HG03439 (cell line): ENCODE results near the gene NOS3.
A peak's percentile ranks its signal among the peaks of the same experiment; 100 is the strongest.
"Not testable (repeated sequence)": the region's sequence is repeated elsewhere in the genome, so short reads cannot be mapped to it uniquely, and the experiment has no call there.

ENCODE experiments used
- ATAC-seq: cut with Tn5 transposase; IDR thresholded peaks from one replicate; pipeline ENCODE4 v1.9.1; 2021; ENCODE audit warnings: mild to moderate bottlenecking, moderate library complexity; ENCODE audit not compliant: unreplicated experiment

NOS3 gene

DNA sequence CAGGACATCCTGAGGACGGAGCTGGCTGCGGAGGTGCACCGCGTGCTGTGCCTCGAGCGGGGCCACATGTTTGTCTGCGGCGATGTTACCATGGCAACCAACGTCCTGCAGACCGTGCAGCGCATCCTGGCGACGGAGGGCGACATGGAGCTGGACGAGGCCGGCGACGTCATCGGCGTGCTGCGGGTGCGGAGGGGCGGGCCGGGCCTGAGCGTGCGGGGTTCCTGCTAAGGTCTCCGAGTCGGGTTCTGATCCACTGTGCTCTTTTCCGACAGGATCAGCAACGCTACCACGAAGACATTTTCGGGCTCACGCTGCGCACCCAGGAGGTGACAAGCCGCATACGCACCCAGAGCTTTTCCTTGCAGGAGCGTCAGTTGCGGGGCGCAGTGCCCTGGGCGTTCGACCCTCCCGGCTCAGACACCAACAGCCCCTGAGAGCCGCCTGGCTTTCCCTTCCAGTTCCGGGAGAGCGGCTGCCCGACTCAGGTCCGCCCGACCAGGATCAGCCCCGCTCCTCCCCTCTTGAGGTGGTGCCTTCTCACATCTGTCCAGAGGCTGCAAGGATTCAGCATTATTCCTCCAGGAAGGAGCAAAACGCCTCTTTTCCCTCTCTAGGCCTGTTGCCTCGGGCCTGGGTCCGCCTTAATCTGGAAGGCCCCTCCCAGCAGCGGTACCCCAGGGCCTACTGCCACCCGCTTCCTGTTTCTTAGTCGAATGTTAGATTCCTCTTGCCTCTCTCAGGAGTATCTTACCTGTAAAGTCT is 23.1 kb downstream of the NOS3 start:
- no peak for ATAC-seq

DNA sequence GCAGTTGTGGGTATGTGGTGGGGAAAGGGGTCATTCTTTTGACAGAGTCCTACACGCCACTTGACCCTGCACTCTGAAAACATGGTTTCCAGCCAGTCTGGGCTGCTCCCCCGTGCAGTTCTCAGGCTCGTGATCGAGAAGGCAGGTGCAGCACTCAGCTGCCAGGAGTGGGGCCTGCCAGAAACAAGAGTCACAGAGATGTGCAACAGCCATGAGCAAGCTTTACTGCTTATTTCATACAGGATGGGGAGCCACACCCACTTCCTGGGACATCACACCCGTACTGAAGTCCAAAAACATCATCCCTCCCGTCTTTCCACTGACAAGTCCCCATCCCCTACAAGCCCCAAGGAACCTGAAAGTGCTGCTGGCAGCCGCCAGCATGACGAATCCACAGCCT is 24.1 kb downstream of the NOS3 start:
- no peak for ATAC-seq

DNA sequence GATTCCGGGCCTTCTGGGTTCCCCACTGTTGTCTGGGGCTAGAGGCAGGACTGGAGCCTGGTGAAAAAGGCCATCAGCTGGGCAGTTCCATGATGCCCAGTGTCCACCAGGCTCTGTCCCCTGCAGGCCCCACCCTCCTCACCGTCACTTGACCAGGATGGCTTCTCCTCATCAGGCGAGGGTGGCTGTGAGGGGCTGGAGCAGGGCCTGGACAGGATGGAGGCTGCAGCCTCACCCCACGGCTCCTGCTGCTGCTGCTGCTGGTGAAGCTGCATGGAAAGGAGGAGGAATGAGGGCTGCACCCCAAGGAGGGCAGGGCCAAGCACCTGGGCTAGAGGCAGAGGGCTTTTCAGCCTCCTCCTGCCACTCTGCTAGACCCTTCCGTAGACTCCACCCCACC is 25.1 kb downstream of the NOS3 start:
- no peak for ATAC-seq

DNA sequence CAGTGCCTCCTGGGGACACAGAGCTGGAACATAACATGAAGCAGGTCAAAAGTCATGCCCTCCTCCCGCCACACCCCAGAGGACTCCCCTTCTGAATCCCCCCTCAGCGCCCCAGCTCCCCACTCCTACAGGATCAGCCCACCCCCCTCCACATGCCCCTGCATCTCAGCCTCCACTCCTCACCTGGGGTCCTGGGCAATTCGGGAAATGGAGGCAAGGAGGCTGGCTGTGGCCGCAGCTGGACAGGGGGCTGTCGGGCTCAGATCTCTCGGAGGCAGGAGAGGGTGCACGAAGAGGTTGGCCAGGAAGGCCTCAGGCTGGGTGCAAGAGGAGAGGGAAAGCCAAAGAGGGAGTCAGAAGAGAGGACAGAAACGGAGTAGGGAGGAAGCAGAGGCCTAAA is 25.7 kb downstream of the NOS3 start:
- no peak for ATAC-seq

DNA sequence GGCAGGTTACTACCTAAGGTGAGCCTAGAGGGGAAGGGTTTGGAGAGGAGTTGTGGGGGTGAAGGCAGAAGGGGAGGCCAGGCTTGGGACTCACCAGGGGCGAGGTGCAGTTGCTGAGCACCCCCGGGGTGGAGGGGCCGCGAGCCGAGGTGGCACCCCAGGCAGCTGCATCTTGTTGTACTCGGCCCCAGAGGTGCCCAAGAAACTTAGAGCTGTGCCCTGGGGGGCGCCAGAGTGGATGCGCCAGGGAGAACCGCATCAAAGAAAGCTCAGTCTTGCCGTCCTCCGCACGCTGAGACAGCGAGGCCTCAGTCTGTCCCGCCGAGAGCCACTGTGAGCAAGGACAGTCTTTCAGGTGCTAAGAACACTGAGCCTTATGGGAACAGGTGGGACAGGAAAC is 26.1 kb downstream of the NOS3 start:
- ATAC-seq = no peak

DNA sequence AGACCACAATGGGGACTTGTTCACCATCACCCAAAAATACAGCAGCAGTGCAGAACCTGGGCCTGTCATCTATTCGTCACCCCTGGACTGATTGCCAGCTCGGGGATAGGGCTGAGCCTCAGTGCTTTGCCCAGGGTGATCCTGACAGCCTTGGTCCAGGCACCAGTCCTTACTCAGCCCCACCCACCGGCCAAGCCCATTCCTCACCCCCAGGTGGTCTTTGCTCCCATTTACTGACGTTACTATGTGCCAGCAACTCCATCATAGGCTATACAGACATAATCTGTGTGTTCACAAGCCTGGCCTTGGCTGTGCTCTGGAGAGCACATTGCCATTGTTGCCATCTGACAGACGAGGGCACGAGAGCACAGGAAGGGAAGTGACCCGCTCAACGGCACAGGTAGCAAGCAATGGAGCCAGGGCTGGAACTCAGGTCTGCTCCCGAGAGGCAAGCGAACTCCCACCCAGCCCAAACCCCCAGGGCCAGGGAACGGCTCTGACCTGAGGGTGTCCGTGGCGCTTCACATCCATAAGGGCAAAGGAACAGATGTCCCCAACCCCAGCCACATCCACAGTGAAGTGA is 26.6 kb downstream of the NOS3 start:
- no peak for ATAC-seq

DNA sequence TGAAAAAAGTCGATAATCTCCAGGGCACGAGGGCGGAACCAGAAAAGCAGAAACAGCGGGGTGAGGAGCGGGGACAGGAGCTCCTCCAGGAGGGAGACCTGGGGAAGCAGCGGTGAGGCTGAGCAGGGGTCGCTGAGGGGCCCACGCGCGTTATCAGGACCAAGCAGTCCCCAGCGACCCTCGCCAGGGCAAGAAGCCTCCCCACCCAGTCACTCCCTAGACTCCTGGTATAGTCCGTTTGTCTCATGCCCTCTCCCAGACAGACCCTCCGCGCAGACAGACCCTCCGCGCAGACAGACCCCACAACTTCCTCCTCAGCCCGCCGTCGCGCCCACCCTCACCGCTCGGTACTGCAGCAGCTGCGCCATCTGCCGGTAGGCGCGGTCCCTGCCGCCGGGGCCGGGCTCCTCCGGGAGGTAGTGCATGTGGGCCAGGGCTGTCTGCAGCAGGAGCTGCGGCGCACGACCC is 27.2 kb downstream of the NOS3 start:
- peak; percentile 46 for ATAC-seq

DNA sequence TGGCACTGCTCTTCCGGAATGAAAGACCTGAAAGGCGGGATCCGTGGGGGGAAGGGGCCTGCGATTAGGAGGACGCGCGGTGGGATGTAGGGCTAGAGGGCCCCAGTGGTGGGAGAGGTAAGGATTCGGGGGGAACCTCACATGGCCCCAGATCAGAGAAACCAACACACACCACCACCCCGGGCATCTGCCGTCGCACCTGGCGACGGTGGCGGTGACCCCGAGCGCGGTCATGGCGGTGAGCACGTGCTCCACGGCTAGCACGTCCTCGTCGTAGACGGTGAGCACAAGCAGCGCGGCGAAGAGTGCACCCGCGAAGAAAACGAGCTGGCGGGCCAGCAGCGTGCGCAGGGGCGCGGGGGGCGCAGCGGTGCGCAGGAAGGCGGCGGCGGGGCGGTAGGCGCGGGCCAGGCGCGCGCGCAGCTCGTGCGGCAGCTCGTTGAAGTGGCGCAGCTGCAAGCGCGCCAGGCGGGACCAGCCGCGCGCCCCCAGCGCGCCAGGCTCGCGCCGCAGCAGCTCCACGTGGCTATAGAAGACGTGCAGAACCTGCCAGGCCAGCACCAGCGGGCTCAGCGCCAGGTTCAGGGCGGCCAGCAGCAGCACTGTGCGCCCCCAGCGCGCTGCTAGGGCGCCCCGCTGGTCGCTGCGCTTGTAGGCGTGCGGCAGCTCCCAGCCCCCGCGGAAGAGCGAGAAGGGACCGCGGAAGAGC is 27.8 kb downstream of the NOS3 start:
- ATAC-seq = no peak

DNA sequence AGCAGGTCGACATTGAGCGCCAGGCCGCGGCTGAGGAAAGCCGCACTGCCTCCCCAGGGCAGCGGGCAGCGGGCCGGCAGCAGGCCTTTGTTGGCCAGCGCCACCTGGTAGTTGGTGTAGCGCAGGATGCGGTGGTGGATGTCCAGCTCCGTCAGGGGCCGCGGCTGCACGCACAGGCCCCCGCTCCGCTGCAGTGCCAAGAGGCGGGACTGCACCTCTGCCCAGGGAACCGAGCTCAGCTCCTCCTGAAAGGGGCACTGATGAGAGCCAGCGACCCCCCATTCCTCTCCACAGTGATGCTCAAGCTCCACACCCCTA is 28.3 kb downstream of the NOS3 start:
- ATAC-seq = no peak

DNA sequence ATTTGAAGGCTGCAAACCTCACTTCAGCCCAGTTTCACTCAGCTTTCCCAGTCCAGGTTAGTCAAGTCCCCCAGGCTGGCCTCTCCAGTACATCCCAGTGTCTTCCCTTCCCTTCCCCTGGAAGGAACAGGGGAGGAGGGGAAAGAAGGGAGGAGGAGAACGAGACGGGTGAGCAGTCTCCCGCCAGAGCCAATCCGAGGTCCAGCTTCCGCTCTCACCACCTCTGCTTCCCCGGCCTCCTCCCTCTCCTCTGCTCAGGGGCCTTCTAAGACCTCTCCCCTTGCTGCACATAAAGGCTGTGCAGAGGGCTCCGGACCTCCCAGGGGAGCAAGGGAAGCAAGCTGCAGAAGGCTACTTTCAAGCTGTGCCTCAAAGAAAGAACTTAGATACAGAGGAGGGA is 29.4 kb downstream of the NOS3 start:
- no peak for ATAC-seq

DNA sequence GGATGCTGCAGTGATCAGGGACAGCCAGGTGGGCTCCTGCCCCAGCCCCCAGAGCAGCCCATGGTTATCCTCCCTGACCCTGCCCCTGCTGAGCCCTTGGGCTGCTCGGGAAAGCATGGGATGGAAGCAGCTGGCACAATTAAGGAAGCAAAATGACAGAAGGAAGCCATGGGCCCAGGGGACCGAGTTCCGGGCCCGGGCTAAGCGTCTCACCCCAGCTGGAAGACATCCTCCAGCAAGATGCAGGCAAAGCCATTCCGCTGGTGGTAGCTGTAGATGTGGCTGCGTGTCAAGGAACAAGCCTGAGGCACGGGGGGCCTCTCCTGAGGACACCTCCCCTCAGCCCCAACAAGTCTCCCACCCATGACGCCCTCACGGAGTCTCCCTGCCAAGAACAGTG is 32.4 kb downstream of the NOS3 start:
- ATAC-seq = no peak

DNA sequence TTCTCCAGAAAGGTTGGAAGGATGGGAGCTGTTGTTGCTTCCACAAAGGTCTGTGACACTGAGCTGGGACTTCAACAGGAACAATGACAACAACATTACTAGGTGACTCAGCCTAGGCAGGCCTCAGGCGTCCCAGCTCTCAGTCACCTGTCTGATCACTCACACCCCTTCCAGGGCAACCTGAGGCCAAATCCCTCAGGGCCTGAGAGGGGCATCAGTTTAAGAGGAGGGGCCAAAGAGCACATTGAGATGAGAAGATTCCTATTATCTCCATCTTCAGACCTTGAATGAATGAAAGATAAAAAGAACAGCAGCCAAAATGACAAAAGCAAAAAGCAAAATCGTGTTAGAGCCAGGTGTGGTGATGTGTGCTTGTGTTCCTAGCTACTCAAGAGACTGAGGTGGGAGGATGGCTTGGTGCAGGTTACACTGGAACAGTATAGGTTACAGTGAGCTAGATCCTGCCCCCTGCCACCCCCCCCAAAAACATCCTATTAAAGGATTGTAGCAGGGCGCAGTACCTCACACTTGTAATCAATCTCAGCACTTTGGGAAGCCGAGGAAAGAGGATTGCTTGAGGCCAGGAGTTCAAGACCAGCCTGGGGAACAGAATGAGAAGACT is 33.7 kb downstream of the NOS3 start, which contains the start of gene ATG9B:
Gene ATG9B, minus strand, starts transcription at position 60 of the 622 bp plus-strand sequence. CDS start 71 bp downstream, outside the sequence.
- no peak for ATAC-seq

DNA sequence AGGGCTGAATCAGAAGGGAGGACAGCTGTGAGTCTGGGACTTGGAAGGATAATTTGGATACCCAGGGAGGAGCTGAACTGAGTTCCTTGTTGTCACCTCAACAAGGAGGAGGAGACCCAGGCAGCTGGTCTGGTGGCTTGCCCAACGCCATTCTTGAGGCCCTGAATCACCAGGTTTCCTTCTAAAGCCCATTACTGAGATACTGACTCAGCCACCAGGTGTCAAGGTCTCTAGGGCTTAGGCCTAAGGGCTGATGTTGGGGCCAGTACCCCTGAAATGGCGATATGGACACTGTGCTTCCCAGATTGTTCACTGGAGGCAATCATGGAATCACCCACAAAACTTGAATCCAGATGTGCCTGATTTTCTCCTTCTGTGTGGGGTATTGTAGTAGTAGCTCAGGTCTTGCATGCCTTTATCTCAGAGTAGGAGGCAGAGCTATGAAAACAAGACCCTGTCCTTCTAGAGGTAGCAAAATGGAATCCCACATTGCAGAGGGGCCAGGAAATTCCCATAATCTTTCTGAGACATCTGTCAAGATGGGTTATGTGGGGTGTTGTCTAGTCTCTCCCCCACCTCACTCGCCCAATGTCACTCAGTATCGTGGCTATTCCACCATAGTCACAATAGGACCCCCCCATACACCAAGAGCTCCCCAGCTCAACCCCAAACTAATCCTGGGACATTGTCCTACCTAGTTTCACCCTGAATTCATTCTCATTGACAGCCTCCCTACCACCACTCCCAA is 35.3 kb downstream of the NOS3 start:
- no peak for ATAC-seq

DNA sequence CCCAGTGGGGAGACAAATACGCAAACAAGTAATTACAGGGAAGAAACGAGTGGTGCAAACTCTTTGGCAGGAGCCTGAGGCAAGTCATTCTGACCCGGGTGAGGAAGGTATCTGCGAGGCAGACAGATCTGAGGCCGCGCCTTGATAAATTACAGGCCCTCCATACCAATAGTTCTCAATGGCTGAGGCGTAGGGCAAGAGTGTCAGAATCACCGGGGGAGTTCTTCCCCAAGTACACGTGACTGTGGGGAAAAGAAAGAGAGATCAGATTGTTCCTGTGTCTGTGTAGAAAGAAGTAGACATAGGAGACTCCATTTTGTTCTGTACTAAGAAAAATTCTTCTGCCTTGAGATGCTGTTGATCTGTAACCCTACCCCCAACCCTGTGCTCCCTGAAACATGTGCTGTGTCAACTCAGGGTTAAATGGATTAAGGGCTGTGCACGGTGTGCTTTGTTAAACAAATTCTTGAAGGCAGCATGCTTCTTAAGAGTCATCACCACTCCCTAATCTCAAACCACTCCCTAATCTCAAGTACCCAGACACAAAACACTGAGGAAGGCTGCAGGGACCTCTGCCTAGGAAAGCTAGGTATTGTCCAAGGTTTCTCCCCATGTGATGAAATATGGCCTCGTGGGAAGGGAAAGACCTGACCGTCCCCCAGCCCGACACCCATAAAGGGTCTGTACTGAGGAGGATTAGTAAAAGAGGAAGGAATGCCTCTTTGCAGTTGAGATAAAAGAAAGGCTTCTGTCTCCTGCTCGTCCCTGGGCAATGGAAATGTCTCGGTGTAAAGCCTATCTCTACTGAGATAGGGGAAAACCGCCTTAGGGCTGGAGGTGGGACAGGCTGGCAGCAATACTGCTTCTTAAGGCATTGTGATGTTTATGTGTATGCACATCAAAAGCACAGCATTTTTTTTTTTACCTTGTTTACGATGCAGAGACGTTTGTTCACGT is 36.2 kb downstream of the NOS3 start:
- not testable (repeated sequence) for ATAC-seq

DNA sequence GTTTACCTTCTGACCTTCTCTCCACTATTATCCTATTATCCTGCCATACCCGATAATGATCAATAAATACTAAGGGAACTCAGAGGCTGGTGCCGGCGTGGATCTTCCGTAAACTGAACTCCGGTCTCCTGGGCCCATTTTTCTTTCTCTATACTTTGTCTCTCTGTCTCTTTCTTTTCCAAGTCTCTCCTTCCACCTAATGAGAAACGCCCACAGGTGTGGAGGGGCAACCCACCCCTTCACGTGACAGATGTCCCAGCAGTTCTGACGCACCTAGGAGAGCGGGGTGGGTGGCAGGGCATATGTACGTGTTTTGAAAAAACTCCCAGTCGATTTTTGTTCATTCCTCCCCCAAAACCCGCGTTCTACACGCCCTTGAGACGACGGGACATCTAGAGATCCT is 36.9 kb downstream of the NOS3 start:
- not testable (repeated sequence) for ATAC-seq

DNA sequence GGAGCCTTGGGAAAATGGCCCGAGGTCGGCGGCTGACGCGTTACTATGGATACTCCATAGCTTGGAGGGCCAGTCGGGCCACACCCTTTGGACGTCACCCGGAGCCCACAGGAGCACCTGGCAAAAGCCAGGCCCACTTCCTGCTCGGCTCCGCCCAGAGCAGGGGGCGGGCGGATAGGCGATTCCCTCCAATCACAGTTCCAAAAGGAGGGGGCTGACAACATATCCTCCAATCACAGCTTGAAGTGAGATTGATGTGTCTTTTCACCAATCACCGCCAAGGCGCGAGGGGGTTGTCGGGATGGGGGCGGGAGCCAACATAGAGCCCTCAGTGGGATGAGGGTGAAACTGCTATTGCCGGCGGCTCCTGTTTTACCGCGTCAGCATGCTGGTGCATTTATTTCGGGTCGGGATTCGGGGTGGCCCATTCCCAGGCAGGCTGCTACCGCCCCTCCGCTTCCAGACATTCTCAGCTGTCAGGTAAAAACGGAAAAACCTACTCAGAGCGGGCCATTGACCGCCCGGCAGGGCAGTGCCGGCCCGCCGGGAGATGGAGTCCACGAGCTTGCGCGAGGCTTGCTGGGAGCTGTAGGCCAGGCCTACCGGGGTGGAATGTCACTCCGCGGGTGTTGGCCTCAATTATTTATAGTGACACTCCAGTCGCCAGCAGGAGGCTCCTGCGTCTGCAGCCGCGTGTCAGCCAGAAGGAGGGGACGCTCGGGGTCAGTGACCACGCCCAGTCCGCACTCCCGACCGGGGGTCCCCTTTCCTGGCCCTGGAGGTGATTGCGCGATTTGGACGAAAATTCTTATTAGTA is 37.5 kb downstream of the NOS3 start, which contains the start of gene ABCB8:
Gene ABCB8, plus strand, starts transcription at position 320 of the 817 bp plus-strand sequence. Its CDS starts 66 bp downstream, at position 386.
- peak; percentile 95 for ATAC-seq

DNA sequence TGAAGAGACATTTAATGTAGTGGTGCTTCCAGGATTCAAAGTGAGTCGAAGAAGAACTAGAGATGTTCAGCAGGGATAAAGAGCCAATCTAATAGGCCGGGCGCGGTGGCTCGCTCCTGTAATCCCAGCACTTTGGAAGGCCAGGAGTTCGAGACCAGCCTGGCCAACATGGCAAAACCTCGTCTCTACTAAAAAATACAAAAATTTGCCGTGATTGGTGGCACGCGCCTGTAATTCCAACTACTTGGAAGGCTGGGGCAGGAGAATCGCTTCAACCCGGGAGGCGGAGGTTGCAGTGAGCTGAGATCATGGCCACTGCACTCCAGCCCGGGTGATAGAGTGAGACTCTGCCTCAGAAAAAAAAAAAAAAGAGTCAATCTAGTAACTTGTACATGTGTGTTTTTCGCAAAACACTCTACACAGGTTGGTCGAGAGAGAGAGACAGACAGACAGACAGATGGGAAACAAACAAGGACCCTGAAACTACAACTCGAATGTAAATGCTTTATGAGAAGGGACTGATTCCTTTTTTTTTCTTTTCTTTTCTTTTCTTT is 38.2 kb downstream of the NOS3 start:
- ATAC-seq = no peak

DNA sequence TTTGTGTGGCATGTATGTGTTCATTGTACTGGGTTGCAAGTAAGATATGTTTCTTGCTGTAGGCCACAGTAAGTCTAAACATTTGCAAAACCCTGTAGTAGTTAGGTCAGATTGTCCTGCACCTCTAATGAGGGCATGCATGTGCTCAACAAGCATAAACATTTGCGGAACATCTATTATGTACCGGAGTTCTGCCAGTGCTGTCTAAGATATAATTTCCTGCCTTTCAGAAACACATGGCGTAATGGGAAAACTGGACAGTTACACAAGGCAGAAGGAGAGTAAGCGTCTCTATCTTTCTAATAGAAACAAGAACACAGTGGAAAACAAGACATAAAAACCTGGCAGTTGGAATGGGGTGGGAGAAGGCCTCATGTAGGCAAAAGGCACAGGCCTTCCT is 40.2 kb downstream of the NOS3 start:
- ATAC-seq = no peak
